Ascending aorta (tissue), 2 donors: ENCODE results near the gene TUBA8. TPM values are rescaled to one million over a fixed set of nuclear protein-coding genes. Genes with fewer than 3 reads are reported as not detected.

Source experiments
- DNase-seq, 2 donors: peaks; one replicate each; pipeline ENCODE4 v3.0.0-alpha.2; 2019; ENCODE audit warnings: low spot score in 2 of 2
- H3K27ac ChIP-seq, 2 donors: fragments of 200-600 bp; sonication (generic); one replicate each; pipeline ENCODE4 v1.5.1; 2016 to 2017; ENCODE audit warnings: mild to moderate bottlenecking in 1 of 2
- H3K27me3 ChIP-seq: fragments of 200-600 bp; sonication (generic); one replicate; pipeline ENCODE4 v1.5.1; 2017
- H3K36me3 ChIP-seq, 2 donors: fragments of 200-600 bp; sonication (generic); one replicate each; pipeline ENCODE4 v1.5.1; 2016
- H3K4me1 ChIP-seq, 2 donors: fragments of 200-600 bp; sonication (generic); one replicate each; pipeline ENCODE4 v1.5.1; 2016 to 2017; ENCODE audit warnings: mild to moderate bottlenecking in 1 of 2
- H3K4me3 ChIP-seq, 2 donors: fragments of 200-600 bp; sonication (generic); one replicate each; pipeline ENCODE4 v1.5.1; 2016 to 2017; ENCODE audit warnings: mild to moderate bottlenecking in 1 of 2
- H3K9me3 ChIP-seq, 2 donors: fragments of 200-600 bp; sonication (generic); one replicate each; pipeline ENCODE4 v1.5.1; 2016
- CTCF ChIP-seq, 3 experiments: fragments of 200-600 bp in 2 of 3; fragments of 450-650 bp in 1 of 3; sonication (generic) in 2 of 3; IDR thresholded peaks; one replicate each; pipeline ENCODE4 v1.5.1; 2016 to 2019; ENCODE audit warnings: antibody characterized with exemption in 3 of 3, mild to moderate bottlenecking in 1 of 3, moderate library complexity in 1 of 3
- intact Hi-C: fragments of 100-400 bp; cut with DNase I; formaldehyde crosslinking; loops from one replicate; pipeline ENCODE4 v1.15.1; 2023
- total RNA-seq: library from RNA; depleted of rRNA; stranded (reverse); fragments of >200 nt; gene quantifications from one replicate; pipeline ENCODE4 v1.1.0, GENCODE V29; 2016

The TUBA8 gene
- total RNA-seq, 1 donor from 2014 or later: not detected

GRCh38 chr22:18114495-18114894 lies 3.9 kb downstream of the TUBA8 start:
- Histone ChIP-seq H3K4me1 (peaks cover 4 to 17% of the 10 kb centered on the region in 2 donors), H3K27ac (no peak overlapping the region), H3K27me3 (no peaks in the 10 kb centered on the region), H3K4me3 (no peak overlapping the region), H3K36me3 (no peaks in the 10 kb centered on the region), H3K9me3 (no peaks in the 10 kb centered on the region)
- no peak for DNase-seq
- no peak for TF ChIP-seq CTCF (IDR thresholded peaks at IDR 0.05)
- intact Hi-C loops: no loop called here

GRCh38 chr22:18114976-18115652 lies 4.5 kb downstream of the TUBA8 start:
- no peak for TF ChIP-seq CTCF (IDR thresholded peaks at IDR 0.05)
- peaks cover 0 to 13% of the 10 kb centered on the region in 2 donors for H3K4me1 ChIP-seq
- H3K4me3 ChIP-seq: no peak overlapping the region
- DNase-seq: no peak
- no peaks in the 10 kb centered on the region for H3K9me3 ChIP-seq
- H3K27ac ChIP-seq: no peak overlapping the region
- H3K36me3 ChIP-seq: no peaks in the 10 kb centered on the region
- no peaks in the 10 kb centered on the region for H3K27me3 ChIP-seq
- intact Hi-C loops: no loop called here

GRCh38 chr22:18115906-18116371 lies 5.3 kb downstream of the TUBA8 start:
- TF ChIP-seq CTCF (IDR thresholded peaks at IDR 0.05): no peak
- DNase-seq: no peak
- Histone ChIP-seq H3K9me3 (no peaks in the 10 kb centered on the region), H3K4me1 (peaks cover 0 to 6% of the 10 kb centered on the region in 2 donors), H3K27ac (no peak overlapping the region), H3K36me3 (no peaks in the 10 kb centered on the region), H3K4me3 (no peak overlapping the region), H3K27me3 (no peaks in the 10 kb centered on the region)
- intact Hi-C loops: no loop called here

GRCh38 chr22:18116634-18117033 lies 6.0 kb downstream of the TUBA8 start:
- no peak for TF ChIP-seq CTCF (IDR thresholded peaks at IDR 0.05)
- intact Hi-C loops: no loop called here

GRCh38 chr22:18118345-18118915 lies 7.8 kb downstream of the TUBA8 start:
- Histone ChIP-seq H3K4me3 (no peak overlapping the region), H3K9me3 (no peaks in the 10 kb centered on the region), H3K27ac (no peak overlapping the region), H3K4me1 (no peaks in the 10 kb centered on the region), H3K27me3 (no peaks in the 10 kb centered on the region), H3K36me3 (no peaks in the 10 kb centered on the region)
- intact Hi-C loops: no loop called here
- DNase-seq: no peak
- TF ChIP-seq CTCF (IDR thresholded peaks at IDR 0.05): no peak

More at GRCh38 chr22:18116634-18117033, 6.0 kb downstream of the TUBA8 start:
- Histone ChIP-seq H3K27ac (no peak overlapping the region), H3K4me3 (no peak overlapping the region), H3K4me1 (no peaks in the 10 kb centered on the region), H3K27me3 (no peaks in the 10 kb centered on the region), H3K9me3 (no peaks in the 10 kb centered on the region), H3K36me3 (no peaks in the 10 kb centered on the region)
- DNase-seq: no peak
